ENCODE measurements around the gene RELL1.
A peak's percentile ranks its signal among the peaks of the same experiment; 100 is the strongest.

Gene RELL1

GRCh38 chr4:37665333-37666320 is 20.5 kb downstream of the RELL1 start:
- no peak for DNase-seq (ENCODE audit: low spot score)

- DNase-seq (ENCODE audit: low spot score) = no peak
Measured at GRCh38 chr4:37664696-37665095, 21.5 kb downstream of the RELL1 start.

GRCh38 chr4:37663552-37663951 is 22.6 kb downstream of the RELL1 start:
- no peak for DNase-seq (ENCODE audit: low spot score)

- DNase-seq (ENCODE audit: low spot score) = no peak
Measured at GRCh38 chr4:37662861-37663390, 23.2 kb downstream of the RELL1 start.

GRCh38 chr4:37662251-37662650 is 23.9 kb downstream of the RELL1 start:
- no peak for DNase-seq (ENCODE audit: low spot score)

GRCh38 chr4:37661772-37662171 is 24.4 kb downstream of the RELL1 start:
- no peak for DNase-seq (ENCODE audit: low spot score)

GRCh38 chr4:37659696-37660095 is 26.5 kb downstream of the RELL1 start:
- DNase-seq (ENCODE audit: low spot score) = no peak

- DNase-seq (ENCODE audit: low spot score) = no peak
Measured at GRCh38 chr4:37656649-37657048, 29.5 kb downstream of the RELL1 start.

GRCh38 chr4:37653601-37654000 is 32.6 kb downstream of the RELL1 start:
- DNase-seq (ENCODE audit: low spot score) = no peak

GRCh38 chr4:37652747-37653527 is 33.2 kb downstream of the RELL1 start:
- no peak for DNase-seq (ENCODE audit: low spot score)

GRCh38 chr4:37651781-37652377 is 34.3 kb downstream of the RELL1 start:
- DNase-seq (ENCODE audit: low spot score) = no peak

- no peak for DNase-seq (ENCODE audit: low spot score)
Measured at GRCh38 chr4:37650481-37650880, 35.7 kb downstream of the RELL1 start.

GRCh38 chr4:37649268-37649667 is 36.9 kb downstream of the RELL1 start:
- DNase-seq (ENCODE audit: low spot score) = no peak

- peak; percentile 23 for DNase-seq (ENCODE audit: low spot score)
Measured at GRCh38 chr4:37648084-37648817, 37.9 kb downstream of the RELL1 start.

GRCh38 chr4:37646247-37646646 is 39.9 kb downstream of the RELL1 start:
- DNase-seq (ENCODE audit: low spot score) = no peak

GRCh38 chr4:37645736-37646135 is 40.4 kb downstream of the RELL1 start:
- no peak for DNase-seq (ENCODE audit: low spot score)

- no peak for DNase-seq (ENCODE audit: low spot score)
Measured at GRCh38 chr4:37644962-37645361, 41.2 kb downstream of the RELL1 start.

- no peak for DNase-seq (ENCODE audit: low spot score)
Measured at GRCh38 chr4:37641886-37642849, 44.0 kb downstream of the RELL1 start.

GRCh38 chr4:37641352-37641751 is 44.8 kb downstream of the RELL1 start:
- no peak for DNase-seq (ENCODE audit: low spot score)

GRCh38 chr4:37639551-37640285 is 46.5 kb downstream of the RELL1 start:
- DNase-seq (ENCODE audit: low spot score) = no peak
